ENCODE measurements around the gene STPG3. TPM values are rescaled to one million over a fixed set of nuclear protein-coding genes. Genes with fewer than 3 reads are reported as not detected.
A peak's percentile ranks its signal among the peaks of the same experiment; 100 is the strongest.

STPG3 gene
- total and polyA plus RNA-seq, 9 of the 15 experiments (the other 6 are each of a cell fraction or from before 2014, with no cell fraction given): not detected

DNA sequence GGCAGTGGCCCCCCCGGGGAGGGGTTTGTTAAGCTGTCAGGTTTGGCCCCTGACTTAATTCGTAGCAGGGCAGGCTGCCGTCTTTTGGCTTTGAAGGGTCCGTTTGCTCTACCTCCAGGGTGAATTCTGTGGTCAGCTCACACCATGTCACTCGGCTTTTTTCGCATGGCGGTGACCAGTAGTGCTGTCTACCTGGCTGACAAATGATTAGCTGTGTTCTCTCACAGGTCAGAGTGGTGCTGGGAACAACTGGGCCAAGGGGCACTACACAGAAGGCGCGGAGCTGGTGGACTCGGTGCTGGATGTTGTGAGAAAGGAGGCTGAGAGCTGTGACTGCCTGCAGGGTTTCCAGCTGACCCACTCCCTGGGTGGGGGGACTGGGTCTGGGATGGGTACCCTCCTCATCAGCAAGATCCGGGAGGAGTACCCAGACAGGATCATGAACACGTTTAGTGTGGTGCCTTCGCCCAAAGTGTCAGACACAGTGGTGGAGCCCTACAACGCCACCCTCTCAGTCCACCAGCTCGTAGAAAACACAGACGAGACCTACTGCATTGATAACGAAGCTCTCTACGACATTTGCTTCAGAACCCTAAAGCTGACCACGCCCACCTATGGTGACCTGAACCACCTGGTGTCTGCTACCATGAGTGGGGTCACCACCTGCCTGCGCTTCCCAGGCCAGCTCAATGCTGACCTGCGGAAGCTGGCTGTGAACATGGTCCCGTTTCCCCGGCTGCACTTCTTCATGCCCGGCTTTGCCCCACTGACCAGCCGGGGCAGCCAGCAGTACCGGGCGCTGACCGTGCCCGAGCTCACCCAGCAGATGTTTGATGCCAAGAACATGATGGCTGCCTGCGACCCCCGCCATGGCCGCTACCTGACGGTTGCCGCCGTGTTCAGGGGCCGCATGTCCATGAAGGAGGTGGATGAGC is 8.6 kb upstream of the STPG3 start:
- Histone ChIP-seq H3K9me3 (replicated peaks; ENCODE audit: control insufficient read depth, insufficient read depth, low read depth, low read length) (no peaks in the 10 kb centered on the region), H3K27me3 (ENCODE audit: control insufficient read depth in 2 of 2, insufficient read depth in 2 of 2, low read length in 2 of 2) (no peaks in the 10 kb centered on the region), H3K9ac (ENCODE audit: insufficient read depth in 1 of 2, low read depth in 2 of 2, low read length in 2 of 2) (peak overlapping the region; percentile 87 to 100), H3K9me1 (ENCODE audit: control insufficient read depth, insufficient read depth, low read length) (peaks cover 4% of the 10 kb centered on the region), H4K20me1 (replicated peaks; ENCODE audit: control insufficient read depth, insufficient read depth, low read length) (peaks cover 30% of the 10 kb centered on the region), H3K36me3 (ENCODE audit: control insufficient read depth, insufficient read depth, low read length) (peaks cover 30% of the 10 kb centered on the region), H3K4me1 (replicated peaks in 1 of 2; ENCODE audit: control insufficient read depth in 2 of 2, insufficient read depth in 2 of 2, low read length in 2 of 2) (peaks cover 24 to 87% of the 10 kb centered on the region in 2 experiments; a peak in 4 of 5 replicates), H3K27ac (ENCODE audit: extremely low read depth, low read depth, low read length) (peak overlapping the region; percentile 90), H3K4me3 (peak overlapping the region; percentile 96), H2AFZ (ENCODE audit: low read depth, low read length) (no peak overlapping the region), H3K79me2 (ENCODE audit: control insufficient read depth, insufficient read depth, low read length) (peaks cover 57% of the 10 kb centered on the region), H3K4me2 (ENCODE audit: insufficient read depth, low read length) (peak overlapping the region; percentile 95)
- 57% methylated on average over 35 of the region's 36 CpGs for WGBS (ENCODE audit: insufficient coverage, low coverage, missing lambda C conversion rate)
- ChIA-PET CTCF (ENCODE audit: low intra/inter-chr PET ratio) (no interaction called here), POLR2A (interaction anchor here (0.6 to 6.5 kb wide), 28 partner anchors 12 to 869 kb away, joined by 3 to 221 read pairs (median 4); partner anchors contain the start of genes ANAPC2, CARD9, CYSRT1 and EXD3)
- BruUV-seq (replicated peaks): no TSS peak
- FAIRE-seq: peak; percentile 74
- ATAC-seq: no peak
- DNase-seq (ENCODE audit: extremely low read depth in 1 of 4, low spot score in 3 of 4): no peak
- in situ Hi-C loops (cut with MboI) (loop anchor here (25.0 kb wide), 1 partner anchor 455 kb away; the partner anchor contains the start of genes CCDC183 and TMEM141), intact Hi-C loops (cut with micrococcal nuclease) (loop anchor here (5.0 to 10.0 kb wide), 2 partner anchors 60 to 458 kb away; partner anchors contain the start of gene NRARP)
- TF ChIP-seq HDAC6 (IDR thresholded peaks at IDR 0.05; ENCODE audit: low read depth, low read length) (no peak), YY1 (IDR thresholded peaks at IDR 0.05; ENCODE audit: borderline replicate concordance in 1 of 3, control insufficient read depth in 1 of 3, extremely low read depth in 1 of 3, insufficient read depth in 3 of 3, insufficient read length in 1 of 3, insufficient replicate concordance in 2 of 3, low read depth in 1 of 3, low read length in 2 of 3) (peak in 1 of 3 experiments; percentile 40), SAP30 (IDR thresholded peaks at IDR 0.05; ENCODE audit: borderline replicate concordance, insufficient read depth, low read depth, low read length, poor library complexity, severe bottlenecking) (peak; percentile 20), ESRRA (IDR thresholded peaks at IDR 0.05; ENCODE audit: borderline replicate concordance, low read depth) (0 out of 2 replicates have a peak, but pooled peaks have one; percentile 0), FOXP4 (CRISPR knock-in tag; IDR thresholded peaks at IDR 0.05; ENCODE audit: borderline replicate concordance) (0 out of 2 replicates have a peak, but pooled peaks have one; percentile 1), NEUROD1 (IDR thresholded peaks at IDR 0.05; ENCODE audit: borderline replicate concordance, low read depth, low read length, partially characterized antibody) (no peak), EGR1 (conservative IDR thresholded peaks at IDR 0.05) (no peak), ZBTB33 (CRISPR knock-in tag; IDR thresholded peaks at IDR 0.05) (peak; percentile 92), ZKSCAN8 (CRISPR knock-in tag; IDR thresholded peaks at IDR 0.05) (no peak), POLR3G (IDR thresholded peaks at IDR 0.05; ENCODE audit: extremely low read depth, insufficient read length, insufficient replicate concordance) (no peak), ZKSCAN3 (CRISPR knock-in tag; IDR thresholded peaks at IDR 0.05) (no peak), SRSF3 (IDR thresholded peaks at IDR 0.05; ENCODE audit: insufficient read depth, low read length) (no peak), E2F4 (CRISPR knock-in tag; IDR thresholded peaks at IDR 0.05; ENCODE audit: low read depth) (no peak)
